Skeletal muscle satellite cell (primary cell): Measurements from ENCODE around the gene GPR179.

ENCODE experiments used
- H3K27me3 ChIP-seq: 2 replicates; pipeline ENCODE4 v1.7.0; 2013; ENCODE audit warnings: low read length; ENCODE audit not compliant: control insufficient read depth, insufficient read depth
- H3K36me3 ChIP-seq: 2 replicates; pipeline ENCODE4 v1.7.0; 2013; ENCODE audit warnings: mild to moderate bottlenecking, control low read depth, low read length; ENCODE audit not compliant: insufficient read depth
- H3K4me1 ChIP-seq: 2 replicates; pipeline ENCODE4 v1.7.0; 2013; ENCODE audit warnings: low read length; ENCODE audit not compliant: control insufficient read depth, insufficient read depth
- H3K4me2 ChIP-seq: 2 replicates; pipeline ENCODE4 v1.7.0; 2013; ENCODE audit warnings: mild to moderate bottlenecking, low read length
- H3K4me3 ChIP-seq: 2 replicates; pipeline ENCODE4 v1.7.0; 2013; ENCODE audit warnings: low read length
- H3K9ac ChIP-seq: 2 replicates; pipeline ENCODE4 v1.7.0; 2013; ENCODE audit warnings: mild to moderate bottlenecking, low read depth, low read length, moderate library complexity
- H3K9me3 ChIP-seq: replicated peaks from 2 replicates; pipeline ENCODE4 v1.7.0; 2013; ENCODE audit warnings: mild to moderate bottlenecking, control low read depth, low read length

The GPR179 gene

GRCh38 chr17:38353668-38354067, 9.9 kb upstream of the GPR179 start:
- H3K4me3 ChIP-seq: peak overlapping the region; percentile 83
- H3K9ac ChIP-seq: no peak overlapping the region

DNA sequence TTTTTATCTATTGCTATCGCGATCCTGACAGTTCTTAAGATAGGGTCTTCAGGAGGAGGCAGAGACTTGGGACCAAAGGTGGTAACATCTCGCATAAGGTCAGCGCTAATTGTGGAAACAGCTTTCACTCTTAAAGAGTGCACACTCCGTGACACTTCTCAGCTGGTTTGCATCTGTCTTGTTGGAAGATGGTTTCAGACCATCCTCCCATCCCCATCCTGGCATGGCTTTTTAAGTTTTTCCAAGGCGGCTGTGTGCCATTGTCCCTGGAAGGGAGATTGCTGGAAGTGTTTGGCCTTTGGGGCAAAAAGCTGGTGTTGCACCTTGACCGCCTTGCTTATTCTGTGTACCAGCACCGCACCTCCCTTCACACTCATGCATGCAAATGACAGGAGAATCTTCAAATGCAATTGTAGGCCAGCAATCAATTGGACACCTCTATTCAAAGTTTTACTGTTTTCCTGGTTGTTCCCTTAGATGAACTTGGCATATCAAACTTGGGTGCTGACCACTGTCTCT, 9.4 kb upstream of the GPR179 start:
- Histone ChIP-seq H3K36me3 (no peaks in the 10 kb centered on the region), H3K4me1 (peaks cover 30% of the 10 kb centered on the region), H3K4me2 (peak overlapping the region; percentile 88), H3K27me3 (no peaks in the 10 kb centered on the region), H3K4me3 (peak overlapping the region; percentile 83), H3K9ac (peak overlapping the region; percentile 81), H3K9me3 (no peaks in the 10 kb centered on the region)

More at GRCh38 chr17:38353668-38354067, 9.9 kb upstream of the GPR179 start:
- H3K9me3 ChIP-seq: no peaks in the 10 kb centered on the region
- H3K27me3 ChIP-seq: no peaks in the 10 kb centered on the region
- peaks cover 30% of the 10 kb centered on the region for H3K4me1 ChIP-seq
- H3K4me2 ChIP-seq: peak overlapping the region; percentile 88
- no peaks in the 10 kb centered on the region for H3K36me3 ChIP-seq

- Histone ChIP-seq H3K9me3 (no peaks in the 10 kb centered on the region), H3K4me1 (peaks cover 23% of the 10 kb centered on the region), H3K27me3 (no peaks in the 10 kb centered on the region), H3K4me3 (peak overlapping the region; percentile 83), H3K36me3 (no peaks in the 10 kb centered on the region), H3K9ac (peak overlapping the region; percentile 81), H3K4me2 (peak overlapping the region; percentile 88)
Observed at GRCh38 chr17:38352245-38353085, 8.7 kb upstream of the GPR179 start.

DNA sequence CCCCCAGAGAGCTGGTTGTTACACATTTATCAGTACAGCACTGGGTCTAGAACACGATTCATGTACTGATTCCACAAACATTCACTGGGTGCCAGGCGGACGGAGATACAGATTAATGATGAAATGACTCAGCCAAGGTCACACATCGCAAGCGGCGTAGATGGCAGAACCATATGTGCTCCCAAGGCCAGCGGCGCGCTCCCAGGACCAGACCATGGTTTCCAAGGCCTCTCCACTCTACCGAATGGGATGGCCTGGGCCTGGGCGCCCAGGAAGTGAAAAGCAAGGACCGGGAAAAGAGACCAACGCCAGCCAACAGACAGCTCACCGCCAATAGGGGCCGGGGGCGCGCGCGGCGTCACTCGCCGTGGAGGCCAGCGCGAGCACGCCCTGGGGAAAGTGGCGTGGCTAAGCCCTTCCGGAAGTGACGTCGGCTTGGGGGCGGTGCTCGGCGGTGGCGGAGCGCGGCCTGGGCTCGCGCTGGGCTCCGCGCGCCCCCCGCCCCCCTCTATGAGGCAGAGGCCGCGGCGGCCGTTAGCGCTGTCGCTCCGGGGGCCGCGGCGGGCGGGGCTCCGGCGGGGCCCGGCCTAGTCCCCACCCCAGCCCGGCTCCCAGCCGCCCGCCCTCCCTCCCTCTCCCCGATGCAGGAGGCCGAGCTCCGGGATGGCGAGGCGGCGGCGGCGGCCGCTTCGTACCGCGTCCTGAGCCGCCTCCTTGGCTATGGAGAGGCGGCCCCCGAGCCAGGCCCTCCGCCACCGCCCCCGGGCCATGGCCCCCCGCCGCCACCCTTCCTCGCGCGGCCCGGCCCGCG, 7.9 kb upstream of the GPR179 start, which contains the start of gene SOCS7:
SOCS7 (plus strand) TSS at position 433 of the 811 bp plus-strand sequence; CDS start at position 642, 209 bp downstream.
- Histone ChIP-seq H3K36me3 (no peaks in the 10 kb centered on the region), H3K27me3 (no peaks in the 10 kb centered on the region), H3K4me1 (peaks cover 19% of the 10 kb centered on the region), H3K4me3 (peak within 1 kb of the TSS; percentile 83), H3K4me2 (peak within 1 kb of the TSS; percentile 88), H3K9me3 (no peaks in the 10 kb centered on the region), H3K9ac (peak within 1 kb of the TSS; percentile 81)

- Histone ChIP-seq H3K9me3 (no peaks in the 10 kb centered on the region), H3K4me3 (no peak overlapping the region), H3K27me3 (no peaks in the 10 kb centered on the region), H3K4me1 (peaks cover 19% of the 10 kb centered on the region), H3K9ac (no peak overlapping the region), H3K4me2 (no peak overlapping the region), H3K36me3 (no peaks in the 10 kb centered on the region)
Observed at GRCh38 chr17:38350035-38350434, 6.3 kb upstream of the GPR179 start.

DNA sequence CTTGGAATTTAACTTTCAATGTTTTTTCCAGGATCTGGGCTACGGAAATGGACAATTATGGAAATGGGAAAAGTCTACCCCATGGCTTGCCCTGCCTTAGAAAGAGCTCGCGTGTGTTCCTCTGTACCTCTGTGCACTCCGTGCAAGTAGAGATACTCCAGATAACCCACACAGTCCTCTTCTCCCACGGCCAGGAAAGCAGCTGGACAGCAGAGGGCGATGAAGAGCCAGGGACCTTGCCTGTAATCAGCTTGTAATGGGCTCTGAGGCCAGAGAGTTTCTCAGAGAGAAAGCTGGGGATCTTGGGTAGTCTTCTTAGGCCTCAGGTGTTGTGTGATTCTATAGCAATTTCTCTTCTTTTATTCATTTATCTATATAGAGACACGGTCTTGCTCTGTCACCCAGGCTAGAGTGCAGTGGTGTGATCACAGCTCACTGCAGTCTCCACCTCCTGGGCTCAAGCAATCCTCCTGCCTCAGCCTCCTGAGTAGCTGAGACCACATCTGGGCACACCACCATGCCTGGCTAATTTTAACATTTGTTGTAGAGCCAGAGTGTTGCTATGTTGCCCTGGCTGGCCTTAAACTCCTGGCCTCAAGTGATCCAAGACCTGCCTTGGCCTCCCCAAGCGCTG, 5.5 kb upstream of the GPR179 start:
- H3K36me3 ChIP-seq: no peaks in the 10 kb centered on the region
- no peaks in the 10 kb centered on the region for H3K9me3 ChIP-seq
- peaks cover 17% of the 10 kb centered on the region for H3K4me1 ChIP-seq
- H3K4me2 ChIP-seq: no peak overlapping the region
- peaks cover 4% of the 10 kb centered on the region for H3K27me3 ChIP-seq
- no peak overlapping the region for H3K9ac ChIP-seq
- no peak overlapping the region for H3K4me3 ChIP-seq

DNA sequence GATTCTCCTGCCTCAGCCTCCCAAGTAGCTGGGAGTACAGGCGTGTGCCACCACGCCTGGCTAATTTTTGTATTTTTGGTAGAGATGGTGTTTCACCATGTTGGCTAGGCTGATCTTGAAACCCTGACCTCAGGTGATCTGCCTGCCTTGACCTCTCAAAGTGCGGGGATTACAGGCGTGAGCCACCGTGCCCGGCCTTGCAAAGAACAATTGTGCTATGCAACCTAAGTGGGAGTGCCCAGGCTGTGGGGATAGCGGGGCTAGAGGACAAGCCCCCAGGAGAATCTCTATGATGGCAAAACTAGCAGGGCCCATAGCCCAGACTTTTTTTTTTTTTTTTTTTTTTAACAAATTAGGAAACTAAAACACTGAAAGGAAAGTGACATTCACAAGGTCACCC, 2.0 kb upstream of the GPR179 start:
- Histone ChIP-seq H3K27me3 (peaks cover 18% of the 10 kb centered on the region), H3K36me3 (no peaks in the 10 kb centered on the region), H3K4me3 (no peak overlapping the region), H3K9me3 (no peaks in the 10 kb centered on the region), H3K9ac (no peak overlapping the region), H3K4me2 (no peak overlapping the region), H3K4me1 (no peaks in the 10 kb centered on the region)

- H3K27me3 ChIP-seq: peaks cover 24% of the 10 kb centered on the region
- no peak overlapping the region for H3K4me2 ChIP-seq
- no peaks in the 10 kb centered on the region for H3K9me3 ChIP-seq
- no peaks in the 10 kb centered on the region for H3K4me1 ChIP-seq
- H3K4me3 ChIP-seq: no peak overlapping the region
- H3K36me3 ChIP-seq: no peaks in the 10 kb centered on the region
- no peak overlapping the region for H3K9ac ChIP-seq
Observed at GRCh38 chr17:38344420-38344745, 627 bp upstream of the GPR179 start.

GRCh38 chr17:38342886-38343607, 709 bp downstream of the GPR179 start:
- H3K4me2 ChIP-seq: no peak overlapping the region
- no peaks in the 10 kb centered on the region for H3K4me1 ChIP-seq
- no peak overlapping the region for H3K9ac ChIP-seq
- H3K36me3 ChIP-seq: no peaks in the 10 kb centered on the region
- H3K4me3 ChIP-seq: no peak overlapping the region
- no peaks in the 10 kb centered on the region for H3K9me3 ChIP-seq
- H3K27me3 ChIP-seq: peaks cover 36% of the 10 kb centered on the region

DNA sequence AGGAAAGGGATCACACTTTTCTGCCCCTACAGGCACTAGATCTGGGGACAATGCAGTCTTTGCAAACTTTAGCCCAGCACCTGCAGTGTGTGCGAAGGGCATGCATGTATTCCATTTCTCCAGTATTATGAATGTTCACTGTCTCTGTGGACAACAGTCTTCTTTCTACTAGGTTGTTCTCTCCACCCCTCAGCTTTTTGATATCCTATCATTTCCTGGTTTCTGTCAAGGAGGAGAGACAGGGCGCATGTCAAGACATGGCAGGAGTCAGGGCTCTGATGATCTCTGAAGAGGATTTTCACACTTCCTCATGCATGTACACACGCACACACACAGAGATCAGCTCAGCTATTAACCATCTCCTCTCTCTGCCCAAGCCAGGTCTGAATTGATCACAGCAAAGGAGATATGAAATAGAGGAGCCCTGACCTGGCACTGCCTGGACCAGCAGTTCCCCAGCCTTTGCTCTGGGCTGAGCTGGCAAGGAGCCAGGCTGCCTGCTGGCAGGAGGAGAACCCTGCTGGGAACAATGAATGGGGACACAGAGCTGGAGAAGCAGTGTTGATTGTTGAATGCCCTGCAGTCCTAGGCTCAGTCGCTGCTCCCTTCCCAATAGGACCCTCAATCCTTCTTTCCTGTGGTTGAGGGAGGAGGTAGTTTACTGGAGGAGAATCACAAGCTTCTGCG, 2.6 kb downstream of the GPR179 start:
- Histone ChIP-seq H3K4me1 (no peaks in the 10 kb centered on the region), H3K27me3 (peaks cover 50% of the 10 kb centered on the region), H3K9me3 (no peaks in the 10 kb centered on the region), H3K36me3 (no peaks in the 10 kb centered on the region), H3K9ac (no peak overlapping the region), H3K4me3 (no peak overlapping the region), H3K4me2 (no peak overlapping the region)
